Fibroblast of upper back skin (primary cell): ENCODE data around the gene ATOSB.
A peak's percentile ranks its signal among the peaks of the same experiment; 100 is the strongest.

Experiments
- DNase-seq: peaks from one replicate; pipeline ENCODE4 v3.0.0-alpha.2; 2013

The ATOSB gene

DNA sequence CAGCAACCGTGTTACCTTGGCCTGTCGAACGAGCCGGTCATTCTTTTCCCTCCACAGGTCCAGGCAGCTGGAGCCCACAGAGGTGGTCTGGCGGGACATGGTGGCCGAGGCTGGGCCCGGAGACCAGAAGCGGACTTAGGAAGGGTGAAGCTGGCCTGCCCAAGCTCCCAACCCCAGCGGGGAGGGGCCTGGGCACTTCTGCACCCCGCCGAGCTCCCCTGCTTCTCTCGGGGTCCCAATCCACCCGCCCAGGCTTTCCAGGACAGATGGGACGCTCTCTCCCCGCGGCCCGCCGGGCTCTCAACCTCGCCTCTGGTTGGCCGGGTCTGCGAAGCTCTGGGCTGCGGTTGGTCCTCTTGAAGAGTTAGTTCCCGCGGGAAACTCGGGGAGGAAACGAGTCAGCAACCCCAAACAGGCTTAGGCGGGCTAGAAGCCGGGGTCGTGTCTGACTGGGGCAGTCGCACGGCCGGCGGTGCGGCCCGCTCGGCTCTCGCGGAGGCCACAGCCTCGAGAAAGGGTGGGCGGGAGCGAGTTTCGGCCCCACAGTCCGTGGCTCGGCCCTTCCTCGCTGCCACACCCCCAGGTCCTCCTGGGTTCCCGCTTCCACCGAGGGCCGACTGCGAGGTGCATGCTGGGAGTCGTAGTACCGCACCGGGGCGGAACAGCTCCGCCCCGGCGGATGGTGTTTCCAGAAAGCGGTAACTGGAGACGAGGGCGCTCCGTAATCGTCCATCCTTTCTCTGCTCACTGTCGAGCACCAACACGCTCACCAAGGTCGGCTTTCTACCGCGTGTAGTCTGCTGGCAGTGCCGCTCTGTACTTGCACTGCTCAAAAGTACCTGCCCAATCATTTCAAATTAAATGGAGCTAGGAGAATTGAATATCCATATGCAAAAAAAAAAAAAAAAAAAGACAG, 36.0 kb downstream of the ATOSB start, which contains the start of gene FANCG:
Gene FANCG (minus strand): TSS at position 517 of the 916 bp plus-strand sequence. CDS start 418 bp downstream, at position 99.
- peak; percentile 90 for DNase-seq

- DNase-seq: no peak
Measured at GRCh38 chr9:35079041-35079425, 36.6 kb downstream of the ATOSB start.

DNA sequence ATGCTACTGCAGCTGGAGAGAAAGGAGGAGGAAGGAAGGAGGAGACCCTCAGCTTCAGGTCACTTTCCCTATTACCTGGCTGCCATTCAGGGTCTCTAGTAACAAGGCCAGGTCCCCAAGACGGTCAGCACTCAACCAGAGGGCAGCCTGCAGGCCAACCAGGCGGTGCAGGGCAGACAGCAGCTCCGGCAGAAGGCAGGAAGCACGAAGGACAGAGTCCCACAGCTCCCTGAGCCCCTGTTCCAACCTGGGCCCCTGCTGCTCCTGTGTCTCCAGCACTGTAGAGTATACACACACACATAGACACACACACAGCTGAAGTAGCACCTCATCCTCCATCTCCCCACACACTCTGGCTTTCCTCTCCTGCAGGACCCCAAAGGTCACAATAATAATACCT, 37.6 kb downstream of the ATOSB start:
- DNase-seq: no peak

GRCh38 chr9:35076848-35077247, 38.8 kb downstream of the ATOSB start:
- DNase-seq: no peak

DNA sequence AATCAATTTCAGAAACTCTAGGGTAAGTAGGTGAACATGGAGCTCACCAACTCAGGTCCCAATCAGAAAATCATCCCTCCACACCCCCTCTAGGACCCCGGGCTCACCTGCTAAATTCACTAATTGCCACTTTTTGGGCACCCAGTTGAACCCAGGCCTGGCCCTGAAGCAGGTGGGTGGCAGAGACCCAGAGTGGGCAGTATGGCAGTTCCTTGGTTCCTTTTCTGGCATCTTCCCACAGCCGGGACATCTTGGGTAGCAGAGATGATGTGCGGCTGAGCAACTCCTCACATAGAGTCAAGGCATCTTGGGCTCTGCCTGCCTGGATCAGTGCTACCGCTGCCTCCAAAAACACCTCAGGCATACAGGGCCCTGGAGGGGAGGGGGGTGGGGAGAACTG, 40.3 kb downstream of the ATOSB start:
- DNase-seq: no peak

- DNase-seq: no peak
Measured at GRCh38 chr9:35074791-35075190, 40.9 kb downstream of the ATOSB start.

DNA sequence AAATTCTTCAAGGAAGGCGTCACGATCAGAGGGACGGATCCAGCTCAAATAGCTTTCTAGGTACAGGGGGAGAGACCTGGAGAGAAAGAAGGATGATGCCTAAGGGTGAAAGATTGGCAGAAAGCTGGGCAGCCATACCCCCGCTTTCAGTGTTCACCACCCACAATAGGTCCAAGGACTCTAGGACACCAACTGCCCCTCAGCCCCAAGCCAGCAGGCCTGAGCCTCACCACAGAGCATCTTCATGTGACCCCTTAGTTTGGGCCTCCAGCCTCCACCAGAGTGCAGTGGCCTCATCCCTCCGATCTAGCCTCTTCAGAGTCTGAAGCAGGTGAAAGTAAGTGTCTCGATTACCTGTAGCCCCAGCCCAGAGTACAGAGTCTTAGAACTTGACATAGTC, 41.5 kb downstream of the ATOSB start:
- DNase-seq: no peak

GRCh38 chr9:35073279-35073612, 42.4 kb downstream of the ATOSB start:
- no peak for DNase-seq

DNA sequence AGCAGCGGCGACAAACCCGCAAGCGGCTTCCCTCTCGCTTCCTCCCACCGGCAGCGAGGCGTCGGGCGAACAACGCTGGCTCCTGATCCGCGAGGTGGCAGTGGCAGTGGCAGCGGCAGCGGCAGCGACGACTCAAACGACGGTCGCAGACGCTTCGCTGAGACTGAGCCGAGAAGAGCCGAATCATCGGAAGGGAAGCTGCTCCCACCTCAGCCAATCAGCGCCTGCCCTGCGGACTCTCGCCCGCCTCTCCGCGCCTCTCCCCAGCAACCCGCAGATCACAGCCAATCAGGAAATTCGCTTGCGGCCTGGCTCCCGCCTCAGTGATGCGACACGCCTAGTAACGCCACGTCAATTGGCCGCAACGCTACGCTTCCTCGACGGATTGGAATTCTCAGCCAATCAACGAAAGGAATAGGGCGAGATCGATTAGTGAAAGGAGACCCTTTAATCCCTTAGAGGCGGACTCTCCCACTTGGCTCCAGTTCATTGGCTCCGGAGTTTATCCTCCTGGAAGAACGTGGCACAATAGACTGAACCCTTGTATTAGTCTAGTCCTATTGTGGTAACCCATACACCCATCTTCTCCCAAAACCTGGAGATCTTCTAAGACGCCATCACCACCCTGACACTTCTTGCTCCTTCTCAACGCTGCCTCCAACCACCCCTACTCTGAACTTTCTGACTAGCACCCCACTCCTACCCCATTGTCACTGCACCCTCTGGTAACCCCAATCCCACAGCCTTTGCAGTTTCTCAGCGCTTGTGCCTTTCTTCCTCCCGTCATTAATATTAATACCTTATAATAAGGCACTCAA, 43.0 kb downstream of the ATOSB start, which contains the start of gene VCP:
Gene VCP (minus strand): TSS at position 165 of the 818 bp plus-strand sequence. CDS start 272 bp downstream, outside the sequence.
- peak; percentile 100 for DNase-seq

- peak; percentile 77 for DNase-seq
Measured at GRCh38 chr9:35071814-35072460, 43.7 kb downstream of the ATOSB start.

GRCh38 chr9:35070823-35071813, 44.5 kb downstream of the ATOSB start:
- peak; percentile 35 for DNase-seq

- DNase-seq: no peak
Measured at GRCh38 chr9:35069020-35069419, 46.6 kb downstream of the ATOSB start.

DNA sequence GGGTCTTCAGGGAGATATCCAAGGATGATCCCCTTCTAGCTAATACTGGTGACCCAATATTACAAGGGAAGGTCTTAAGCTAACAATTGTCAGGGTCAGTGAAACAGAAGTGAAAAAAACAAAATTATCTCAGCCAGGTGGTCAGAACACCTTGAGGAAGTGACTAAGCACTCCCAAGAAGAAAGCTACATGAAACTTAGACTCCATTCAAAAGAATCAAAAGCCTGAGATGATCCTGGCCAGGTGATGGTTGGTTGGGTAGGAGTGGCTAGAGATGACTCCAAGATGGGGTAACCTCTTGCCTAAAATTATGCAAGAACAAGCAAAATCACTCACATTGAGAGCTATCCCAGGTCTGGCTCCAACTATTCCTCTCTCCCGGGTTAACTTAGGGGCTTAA, 48.6 kb downstream of the ATOSB start:
- no peak for DNase-seq

DNA sequence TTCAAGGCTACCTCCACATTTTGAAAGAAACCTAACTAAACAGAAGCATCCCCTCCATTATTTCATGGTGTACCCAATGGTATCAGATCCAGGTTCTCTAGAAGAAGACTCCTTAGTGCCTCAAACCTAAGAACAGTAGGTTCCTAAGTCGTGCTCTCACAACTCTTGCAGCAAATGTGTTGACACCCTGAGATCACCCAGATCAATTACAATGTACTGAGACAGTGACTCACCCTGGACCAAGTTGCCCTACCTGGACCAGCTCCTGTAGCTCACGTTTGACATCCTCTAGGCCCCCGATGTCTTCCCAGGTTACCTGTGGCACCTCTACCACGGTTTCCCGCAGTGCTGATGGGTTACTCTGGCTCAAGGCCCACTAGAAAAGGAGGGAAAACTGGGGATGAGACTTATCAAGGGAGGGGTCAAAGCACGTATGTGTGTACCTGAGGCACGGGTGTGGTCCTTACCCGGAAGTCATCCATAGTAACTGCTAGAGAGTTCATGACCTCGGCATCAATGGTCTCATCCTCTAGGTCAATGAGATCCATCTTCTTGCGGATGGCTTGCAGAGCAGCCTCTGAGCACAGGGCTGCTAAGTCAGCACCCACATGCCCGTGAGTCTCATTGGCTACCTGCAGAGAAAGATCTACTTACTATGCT, 55.0 kb downstream of the ATOSB start:
- DNase-seq: no peak

DNA sequence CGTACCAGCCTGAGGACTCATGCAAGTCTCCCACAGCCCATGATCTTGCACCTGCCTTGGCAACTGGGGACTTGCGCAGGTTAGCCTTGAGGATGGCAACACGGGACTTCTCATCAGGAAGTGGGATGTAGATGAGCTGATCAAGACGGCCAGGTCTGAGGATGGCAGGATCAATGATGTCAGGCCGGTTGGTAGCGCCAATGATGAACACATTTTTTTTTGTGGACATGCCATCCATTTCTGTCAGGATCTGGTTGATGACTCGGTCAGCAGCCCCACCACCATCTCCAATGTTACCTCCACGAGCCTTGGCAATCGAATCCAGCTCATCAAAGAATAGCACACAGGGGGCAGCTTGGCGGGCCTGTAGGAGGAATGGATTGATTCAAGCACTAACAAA, 56.2 kb downstream of the ATOSB start:
- DNase-seq: no peak

GRCh38 chr9:35057271-35057620, 58.4 kb downstream of the ATOSB start:
- DNase-seq: no peak

DNA sequence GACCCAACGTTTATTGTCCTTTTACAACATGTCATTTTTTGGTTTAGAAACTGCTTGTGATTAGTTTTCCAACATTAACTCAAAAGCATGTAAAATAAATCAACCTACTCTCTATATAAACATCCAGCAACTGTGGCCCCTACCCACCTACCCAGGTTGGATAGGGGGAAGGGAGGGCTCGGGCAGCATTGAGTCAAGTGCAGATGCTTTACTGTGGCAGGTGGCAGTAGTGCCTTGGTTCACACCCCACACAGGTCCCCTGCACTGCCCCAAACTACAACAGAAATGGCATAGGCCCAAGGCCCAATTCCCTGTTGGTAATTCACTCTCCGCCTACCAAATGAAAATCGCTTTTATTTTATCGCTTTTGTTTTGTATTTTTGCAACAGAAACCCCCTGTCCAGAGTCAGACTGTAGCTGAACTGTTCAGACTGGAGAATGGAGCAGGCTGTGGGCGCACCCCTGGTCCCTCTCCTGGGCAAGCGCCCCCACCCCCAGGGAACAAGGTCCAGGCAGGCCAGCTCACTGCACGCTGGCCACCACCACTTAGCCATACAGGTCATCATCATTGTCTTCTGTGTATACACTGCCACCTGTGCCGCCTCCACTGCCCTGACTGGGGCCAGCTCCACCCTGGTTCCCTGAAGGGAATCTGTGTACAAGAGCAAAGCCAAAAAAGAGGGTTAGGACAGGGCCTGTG, 58.9 kb downstream of the ATOSB start:
- no peak for DNase-seq

- DNase-seq: no peak
Measured at GRCh38 chr9:35054871-35055644, 60.6 kb downstream of the ATOSB start.

GRCh38 chr9:35054185-35054835, 61.4 kb downstream of the ATOSB start:
- no peak for DNase-seq
